Inflammatory macrophage treated with lipopolysaccharide for 1 hour (primary cell): Measurements from ENCODE around the gene STYX.
"Not testable (repeated sequence)": the region's sequence is repeated elsewhere in the genome, so short reads cannot be mapped to it uniquely, and the experiment has no call there.

Source experiments
- DNase-seq, 2 donors: peaks; one replicate each; pipeline ENCODE4 v3.0.0-alpha.2; 2020 to 2022

Gene STYX

DNA sequence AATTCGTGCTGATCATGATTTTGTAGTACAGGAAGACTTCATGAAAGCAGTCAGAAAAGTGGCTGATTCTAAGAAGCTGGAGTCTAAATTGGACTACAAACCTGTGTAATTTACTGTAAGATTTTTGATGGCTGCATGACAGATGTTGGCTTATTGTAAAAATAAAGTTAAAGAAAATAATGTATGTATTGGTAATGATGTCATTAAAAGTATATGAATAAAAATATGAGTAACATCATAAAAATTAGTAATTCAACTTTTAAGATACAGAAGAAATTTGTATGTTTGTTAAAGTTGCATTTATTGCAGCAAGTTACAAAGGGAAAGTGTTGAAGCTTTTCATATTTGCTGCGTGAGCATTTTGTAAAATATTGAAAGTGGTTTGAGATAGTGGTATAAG lies 2.5 kb upstream of the STYX start:
- not testable (repeated sequence) for DNase-seq

DNA sequence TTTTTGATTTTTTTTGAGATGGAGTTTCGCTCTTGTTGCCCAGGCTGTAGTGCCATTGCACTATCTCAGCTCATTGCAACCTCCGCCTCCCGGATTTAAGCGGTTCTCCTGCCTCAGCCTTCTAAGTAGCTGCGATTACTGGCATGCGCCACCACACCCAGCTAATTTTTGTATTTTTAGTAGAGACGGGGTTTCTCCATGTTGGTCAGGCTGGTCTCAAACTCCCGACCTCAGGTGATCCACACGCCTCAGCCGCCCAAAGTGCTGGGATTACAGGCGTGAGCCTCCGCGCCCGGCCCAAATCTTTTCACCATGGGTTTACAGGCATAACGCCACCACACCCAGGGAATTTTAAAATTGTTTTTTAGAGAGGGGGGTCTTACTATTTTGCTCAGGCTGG lies 931 bp upstream of the STYX start:
- not testable (repeated sequence) for DNase-seq

DNA sequence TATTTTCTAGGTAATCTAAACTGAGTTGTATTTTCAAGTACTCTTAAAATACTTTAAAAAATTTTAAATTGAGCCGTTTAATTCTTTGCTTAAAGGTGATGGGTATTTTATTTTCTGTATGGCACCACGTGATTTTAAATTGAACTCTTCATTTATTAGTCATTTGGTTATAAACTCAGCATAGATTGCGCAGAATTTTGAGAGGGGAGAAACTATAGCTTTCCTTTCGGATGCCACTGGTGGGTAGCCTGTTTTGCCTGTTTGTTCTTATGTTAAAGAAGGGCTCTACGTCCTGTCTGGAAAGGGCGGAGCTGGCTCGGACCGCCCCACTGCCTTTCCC lies 411 bp upstream of the STYX start:
- no peak for DNase-seq

GRCh38 chr14:52730709-52731111 lies 744 bp downstream of the STYX start:
- DNase-seq = peak; percentile 29 to 43

GRCh38 chr14:52733824-52734223 lies 3.9 kb downstream of the STYX start:
- no peak for DNase-seq

DNA sequence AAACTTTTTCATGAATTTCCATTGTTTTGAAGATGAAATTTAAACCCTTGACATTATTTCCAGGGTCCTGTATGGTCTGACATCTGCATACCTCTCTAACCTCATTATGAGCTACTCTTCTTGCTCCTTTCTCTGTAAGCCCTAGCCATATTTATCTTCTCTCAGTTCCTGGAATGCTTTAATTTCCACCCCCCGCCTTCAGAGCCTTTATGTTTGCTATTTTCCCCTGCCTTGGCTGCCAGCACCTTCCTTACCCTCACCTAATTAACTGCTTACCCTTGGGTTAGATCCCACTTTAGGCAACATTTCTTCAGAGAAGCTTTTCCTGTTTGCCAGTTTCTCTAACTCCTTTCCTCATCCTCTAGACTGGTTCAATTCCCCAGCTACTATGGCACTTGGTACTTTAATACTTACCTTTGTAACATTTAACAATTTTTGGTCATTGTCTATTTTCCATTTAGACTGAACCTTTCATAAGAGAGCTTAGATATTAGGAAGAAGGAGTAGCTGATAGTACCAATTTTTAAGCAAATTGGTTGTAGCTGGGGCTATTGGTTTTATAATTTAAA lies 6.0 kb downstream of the STYX start:
- no peak for DNase-seq

- DNase-seq = no peak
Observed at GRCh38 chr14:52738409-52738808, 8.4 kb downstream of the STYX start.

DNA sequence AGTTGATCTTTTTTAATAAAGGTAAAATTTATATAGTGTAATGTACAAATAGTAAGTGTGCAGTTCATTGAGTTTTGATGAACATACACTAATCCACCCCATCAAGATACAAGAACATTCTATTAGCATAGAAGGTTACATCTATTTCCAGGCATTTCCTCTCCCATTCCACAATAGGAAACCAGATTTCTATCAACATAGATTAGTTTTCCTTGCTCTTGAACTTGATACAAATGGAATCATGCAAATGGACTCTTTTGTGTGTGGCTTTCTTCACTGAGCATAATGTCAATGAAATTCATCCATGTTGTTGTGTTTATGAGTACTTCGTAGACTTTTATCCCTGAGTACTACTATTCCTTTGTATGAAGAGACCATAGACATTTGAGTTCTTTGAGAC lies 10.8 kb downstream of the STYX start:
- no peak for DNase-seq

GRCh38 chr14:52741865-52742264 lies 11.9 kb downstream of the STYX start:
- DNase-seq = no peak

GRCh38 chr14:52748647-52749292 lies 18.8 kb downstream of the STYX start:
- no peak for DNase-seq

- no peak for DNase-seq
Observed at GRCh38 chr14:52755607-52756316, 25.8 kb downstream of the STYX start.

DNA sequence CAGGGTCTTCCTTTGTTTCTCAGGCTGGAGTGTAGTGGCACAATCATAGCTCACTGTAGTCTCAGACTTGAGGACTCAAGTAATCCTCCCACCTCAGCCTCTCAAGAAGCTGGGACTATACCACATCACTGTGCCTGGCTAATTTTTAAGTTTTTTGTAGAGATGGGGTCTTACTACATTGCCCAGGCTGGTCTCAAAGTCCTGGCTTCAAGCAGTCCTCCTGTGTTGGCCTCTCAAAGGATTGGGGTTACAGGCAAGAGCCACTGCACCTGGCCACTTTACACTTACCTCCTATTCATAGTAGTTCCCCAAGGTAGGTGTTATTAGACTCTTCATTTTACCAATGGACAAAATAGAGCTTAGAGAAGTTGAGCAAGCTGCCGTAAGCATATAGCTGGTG lies 29.2 kb downstream of the STYX start:
- DNase-seq = no peak

GRCh38 chr14:52762923-52763322 lies 33.0 kb downstream of the STYX start:
- DNase-seq = not testable (repeated sequence)

GRCh38 chr14:52767058-52767833 lies 37.3 kb downstream of the STYX start:
- no peak for DNase-seq

DNA sequence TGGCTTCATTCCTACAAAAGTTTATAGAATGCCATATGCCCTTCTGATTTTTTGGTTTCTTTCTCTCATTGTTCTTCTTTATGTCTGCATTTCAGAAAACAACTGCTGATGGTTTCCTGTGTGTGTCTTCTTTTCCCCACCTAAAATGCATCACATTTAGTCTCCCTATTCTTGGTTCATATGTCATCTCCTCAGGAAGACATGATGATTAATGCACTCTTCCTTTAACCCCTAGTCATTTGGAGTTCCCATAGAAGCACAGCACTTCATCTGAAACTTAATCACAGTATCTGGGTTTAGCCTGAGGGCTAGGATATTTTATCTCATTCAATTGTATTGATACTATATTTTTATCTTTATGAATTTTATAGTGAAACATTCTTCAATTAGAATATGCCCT lies 39.9 kb downstream of the STYX start:
- no peak for DNase-seq

GRCh38 chr14:52776816-52777215 lies 46.9 kb downstream of the STYX start:
- DNase-seq = no peak

- no peak for DNase-seq
Observed at GRCh38 chr14:52778702-52779101, 48.7 kb downstream of the STYX start.

GRCh38 chr14:52780893-52781292 lies 50.9 kb downstream of the STYX start:
- no peak for DNase-seq

- no peak for DNase-seq
Observed at GRCh38 chr14:52781629-52782028, 51.7 kb downstream of the STYX start.

DNA sequence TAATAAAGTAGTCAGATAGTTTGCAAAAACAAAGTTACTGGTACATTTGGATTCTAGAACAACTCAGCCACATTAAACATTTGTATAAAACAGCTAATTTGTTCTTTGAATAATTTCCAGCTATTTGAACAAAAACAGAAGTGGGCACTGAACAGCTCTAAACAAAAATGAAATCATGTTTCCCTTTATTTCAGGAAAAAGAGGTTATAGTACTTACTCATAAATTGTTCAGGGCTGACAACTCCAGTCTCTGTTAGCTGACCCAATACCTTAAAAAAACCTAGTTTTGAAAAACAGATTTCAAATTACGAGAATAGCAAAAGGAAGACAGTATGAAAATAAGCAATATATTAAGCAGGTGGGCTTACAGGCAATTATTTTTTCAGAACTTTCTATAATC lies 53.2 kb downstream of the STYX start:
- peak; percentile 14 to 19 for DNase-seq

DNA sequence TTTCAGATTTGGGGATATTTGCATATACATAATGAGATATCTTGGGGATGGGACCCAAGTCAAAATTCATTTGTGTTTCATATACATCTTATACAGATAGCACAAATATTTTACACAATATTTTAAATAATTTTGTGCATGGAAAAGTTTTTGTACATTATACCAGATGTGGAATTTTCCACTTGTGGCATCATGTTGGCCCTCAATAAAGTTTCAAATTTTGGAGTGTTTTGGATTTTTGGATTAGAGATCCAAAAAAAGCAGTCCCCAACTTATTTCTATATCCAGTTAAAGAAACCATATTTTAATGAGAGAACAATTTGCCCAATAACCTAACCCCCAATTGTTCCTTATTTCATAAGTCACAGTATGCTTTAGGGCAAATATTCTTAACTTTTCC lies 56.9 kb downstream of the STYX start:
- DNase-seq = no peak

GRCh38 chr14:52789118-52789517 lies 59.2 kb downstream of the STYX start:
- no peak for DNase-seq

- no peak for DNase-seq
Observed at GRCh38 chr14:52790011-52790755, 60.2 kb downstream of the STYX start.
